ENCODE data around the gene MTA1.

MTA1 gene

DNA sequence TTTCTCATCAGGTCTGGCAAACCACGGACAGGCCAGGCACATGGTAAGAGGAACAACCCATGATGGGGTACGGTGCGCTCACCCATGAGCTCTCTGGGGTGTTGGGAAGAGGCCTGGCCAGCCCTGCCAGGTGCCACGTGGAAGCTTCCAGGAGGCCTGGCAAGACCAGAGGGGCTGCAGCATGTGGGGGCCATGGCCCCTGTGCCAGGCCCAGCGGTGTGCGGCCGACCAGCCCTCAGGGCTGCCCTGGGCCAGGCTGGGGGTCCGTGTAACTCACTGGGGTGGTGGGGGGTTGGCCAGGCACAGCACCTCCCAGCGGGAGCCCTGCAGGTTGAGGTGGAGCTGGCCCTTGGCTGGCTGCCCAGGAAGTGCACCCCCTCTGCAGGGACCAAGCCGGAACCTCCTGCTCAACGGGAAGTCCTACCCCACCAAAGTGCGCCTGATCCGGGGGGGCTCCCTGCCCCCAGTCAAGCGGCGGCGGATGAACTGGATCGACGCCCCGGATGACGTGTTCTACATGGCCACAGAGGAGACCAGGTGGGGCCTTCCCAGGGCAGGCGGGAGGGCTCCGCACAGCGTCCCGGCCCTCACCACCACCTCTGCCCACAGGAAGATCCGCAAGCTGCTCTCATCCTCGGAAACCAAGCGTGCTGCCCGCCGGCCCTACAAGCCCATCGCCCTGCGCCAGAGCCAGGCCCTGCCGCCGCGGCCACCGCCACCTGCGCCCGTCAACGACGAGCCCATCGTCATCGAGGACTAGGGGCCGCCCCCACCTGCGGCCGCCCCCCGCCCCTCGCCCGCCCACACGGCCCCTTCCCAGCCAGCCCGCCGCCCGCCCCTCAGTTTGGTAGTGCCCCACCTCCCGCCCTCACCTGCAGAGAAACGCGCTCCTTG lies 50.1 kb downstream of the MTA1 start:
- Histone ChIP-seq H3K4me3 (ENCODE audit: low read depth, low read length) (no peak overlapping the region), H3K9me3 (ENCODE audit: severe bottlenecking) (no peaks in the 10 kb centered on the region), H3K27me3 (ENCODE audit: insufficient read depth, low read depth, severe bottlenecking) (no peaks in the 10 kb centered on the region), H3K27ac (no peak overlapping the region), H3K36me3 (peaks cover 33% of the 10 kb centered on the region)
- no peak for DNase-seq
- TF ChIP-seq, protein P1, sequence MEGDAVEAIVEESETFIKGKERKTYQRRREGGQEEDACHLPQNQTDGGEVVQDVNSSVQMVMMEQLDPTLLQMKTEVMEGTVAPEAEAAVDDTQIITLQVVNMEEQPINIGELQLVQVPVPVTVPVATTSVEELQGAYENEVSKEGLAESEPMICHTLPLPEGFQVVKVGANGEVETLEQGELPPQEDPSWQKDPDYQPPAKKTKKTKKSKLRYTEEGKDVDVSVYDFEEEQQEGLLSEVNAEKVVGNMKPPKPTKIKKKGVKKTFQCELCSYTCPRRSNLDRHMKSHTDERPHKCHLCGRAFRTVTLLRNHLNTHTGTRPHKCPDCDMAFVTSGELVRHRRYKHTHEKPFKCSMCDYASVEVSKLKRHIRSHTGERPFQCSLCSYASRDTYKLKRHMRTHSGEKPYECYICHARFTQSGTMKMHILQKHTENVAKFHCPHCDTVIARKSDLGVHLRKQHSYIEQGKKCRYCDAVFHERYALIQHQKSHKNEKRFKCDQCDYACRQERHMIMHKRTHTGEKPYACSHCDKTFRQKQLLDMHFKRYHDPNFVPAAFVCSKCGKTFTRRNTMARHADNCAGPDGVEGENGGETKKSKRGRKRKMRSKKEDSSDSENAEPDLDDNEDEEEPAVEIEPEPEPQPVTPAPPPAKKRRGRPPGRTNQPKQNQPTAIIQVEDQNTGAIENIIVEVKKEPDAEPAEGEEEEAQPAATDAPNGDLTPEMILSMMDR (IDR thresholded peaks at IDR 0.05; ENCODE audit: low read depth, low read length), result no peak

DNA sequence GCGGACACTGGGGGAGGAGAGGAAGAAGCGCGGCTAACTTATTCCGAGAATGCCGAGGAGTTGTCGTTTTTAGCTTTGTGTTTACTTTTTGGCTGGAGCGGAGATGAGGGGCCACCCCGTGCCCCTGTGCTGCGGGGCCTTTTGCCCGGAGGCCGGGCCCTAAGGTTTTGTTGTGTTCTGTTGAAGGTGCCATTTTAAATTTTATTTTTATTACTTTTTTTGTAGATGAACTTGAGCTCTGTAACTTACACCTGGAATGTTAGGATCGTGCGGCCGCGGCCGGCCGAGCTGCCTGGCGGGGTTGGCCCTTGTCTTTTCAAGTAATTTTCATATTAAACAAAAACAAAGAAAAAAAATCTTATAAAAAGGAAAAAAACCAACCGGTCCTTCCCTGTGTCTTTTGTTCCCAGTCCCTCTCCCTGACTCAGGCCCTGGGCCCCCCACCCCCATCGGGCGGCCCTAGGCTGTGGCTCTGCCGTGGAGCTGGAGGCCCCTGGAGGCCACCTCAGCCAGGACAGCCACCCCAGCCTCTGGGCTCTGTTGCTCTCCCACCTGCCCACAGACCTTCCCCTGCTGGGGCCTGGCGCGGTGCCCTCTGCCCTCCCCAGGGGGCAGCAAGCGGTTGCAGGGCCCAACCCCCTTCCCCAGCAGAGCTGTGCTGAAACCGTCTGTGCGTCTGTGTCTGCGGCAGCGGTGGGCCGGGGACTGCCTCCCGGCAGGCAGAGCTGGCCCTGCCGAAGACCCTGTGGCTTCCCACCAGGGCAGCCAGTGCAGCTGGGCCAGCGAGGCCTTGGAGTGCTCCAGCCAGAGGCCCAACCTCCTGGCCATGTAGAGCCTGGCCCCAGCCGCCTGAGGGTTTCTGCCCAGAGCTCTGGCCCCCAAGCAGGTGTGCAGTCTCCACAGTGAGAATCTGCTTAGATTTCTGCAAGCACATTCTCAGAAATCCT lies 51.0 kb downstream of the MTA1 start:
- Histone ChIP-seq H3K36me3 (peaks cover 24% of the 10 kb centered on the region), H3K9me3 (ENCODE audit: severe bottlenecking) (no peaks in the 10 kb centered on the region), H3K27ac (peak overlapping the region; percentile 26), H3K4me3 (ENCODE audit: low read depth, low read length) (no peak overlapping the region), H3K27me3 (ENCODE audit: insufficient read depth, low read depth, severe bottlenecking) (no peaks in the 10 kb centered on the region)
- TF ChIP-seq, protein P1 (IDR thresholded peaks at IDR 0.05; ENCODE audit: low read depth, low read length), result no peak
- DNase-seq, result no peak

DNA sequence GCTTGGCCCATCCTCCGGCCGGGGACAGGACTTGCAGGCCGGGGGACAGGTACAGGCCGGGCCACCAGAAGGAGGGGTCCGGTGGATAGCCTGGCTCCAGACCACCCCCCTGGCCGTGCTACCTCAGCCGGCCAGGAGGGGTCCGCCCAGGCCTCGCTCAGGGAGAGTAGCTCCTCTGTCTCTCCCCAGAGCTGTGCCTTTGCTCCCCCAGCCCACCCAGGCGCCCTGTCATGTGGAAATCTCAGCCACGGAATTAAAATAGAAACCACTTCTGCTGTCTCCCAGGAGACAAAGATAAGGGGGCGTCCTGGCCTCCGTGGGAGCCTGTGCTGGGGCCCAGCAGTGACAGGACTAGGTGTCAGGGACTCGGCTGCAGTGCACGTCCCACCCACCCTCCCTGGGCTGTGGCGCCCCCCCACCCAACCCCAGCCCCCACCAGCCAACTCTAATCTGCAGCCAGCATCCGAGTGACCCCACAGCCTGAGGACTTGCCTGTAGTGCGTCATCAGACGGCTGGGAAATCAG lies 51.7 kb downstream of the MTA1 start:
- TF ChIP-seq, protein P1 (IDR thresholded peaks at IDR 0.05; ENCODE audit: low read depth, low read length), result peak; percentile 43; the same call in 1 of the 2 replicates
- Histone ChIP-seq H3K36me3 (peaks cover 24% of the 10 kb centered on the region), H3K9me3 (ENCODE audit: severe bottlenecking) (no peaks in the 10 kb centered on the region), H3K27me3 (ENCODE audit: insufficient read depth, low read depth, severe bottlenecking) (no peaks in the 10 kb centered on the region), H3K27ac (peak overlapping the region; percentile 26), H3K4me3 (ENCODE audit: low read depth, low read length) (no peak overlapping the region)
- DNase-seq, result no peak

DNA sequence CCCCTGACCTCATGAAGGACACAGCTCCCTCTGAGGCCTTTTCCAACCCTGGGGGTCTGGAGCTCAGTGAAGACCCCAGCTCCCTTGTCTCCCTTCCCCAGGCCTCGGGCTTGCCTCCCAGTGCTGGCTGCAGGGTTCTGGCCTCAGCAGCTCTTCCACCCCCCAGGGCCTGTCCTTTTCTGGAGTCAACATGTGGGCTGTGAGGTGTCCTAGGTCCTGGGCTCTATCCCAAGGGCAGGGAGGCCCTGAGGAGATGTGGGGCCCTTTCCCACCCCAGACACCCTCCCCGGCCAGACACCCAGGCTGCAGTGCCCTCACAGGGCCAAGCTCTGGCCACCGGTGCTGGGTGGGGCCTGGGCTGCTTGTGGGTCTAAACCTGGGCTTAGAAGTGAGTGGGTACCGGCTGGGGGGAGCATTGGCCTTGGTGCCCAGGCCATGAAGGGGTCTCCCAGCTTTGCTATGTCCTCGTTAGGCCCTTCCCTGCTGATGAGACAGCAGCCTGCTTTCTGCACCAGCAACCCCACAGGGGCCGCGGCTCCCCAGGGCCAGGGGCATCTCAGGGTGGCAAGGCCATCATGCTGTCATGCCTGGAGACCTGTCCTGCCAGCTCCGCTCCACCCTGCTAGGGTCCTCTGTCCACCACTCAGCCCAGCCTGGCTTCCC lies 52.3 kb downstream of the MTA1 start:
- TF ChIP-seq, protein P1 (IDR thresholded peaks at IDR 0.05; ENCODE audit: low read depth, low read length), result no peak
- no peaks in the 10 kb centered on the region for H3K9me3 ChIP-seq (ENCODE audit: severe bottlenecking)
- no peak for DNase-seq
- H3K27ac ChIP-seq, result no peak overlapping the region
- H3K36me3 ChIP-seq, result peaks cover 19% of the 10 kb centered on the region
- no peak overlapping the region for H3K4me3 ChIP-seq (ENCODE audit: low read depth, low read length)
- H3K27me3 ChIP-seq (ENCODE audit: insufficient read depth, low read depth, severe bottlenecking), result no peaks in the 10 kb centered on the region

DNA sequence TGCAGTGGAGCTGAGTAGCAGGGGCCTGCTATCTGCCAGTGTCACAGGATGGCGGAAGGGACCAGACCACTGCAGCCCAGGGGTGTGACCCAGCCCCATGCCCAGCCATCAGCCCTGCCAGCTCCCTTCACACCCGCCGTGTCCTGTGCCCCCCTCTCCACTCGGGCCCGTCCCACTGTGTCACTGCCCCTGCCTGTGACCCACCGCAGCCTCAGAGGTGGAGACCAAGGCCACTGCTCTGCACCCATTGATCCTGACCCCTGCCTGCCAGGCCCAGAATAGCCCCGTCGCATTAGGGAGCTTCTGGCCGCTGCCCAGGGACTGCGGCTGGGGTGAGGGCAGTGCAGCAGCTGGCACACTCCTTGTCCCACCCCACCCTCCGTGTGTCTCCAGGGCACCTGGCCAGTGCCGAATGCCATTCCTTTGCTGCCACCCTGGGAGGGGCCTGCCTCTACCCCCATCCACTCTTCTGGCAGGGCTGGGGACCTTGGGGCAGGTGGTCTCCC lies 52.9 kb downstream of the MTA1 start:
- Histone ChIP-seq H3K4me3 (ENCODE audit: low read depth, low read length) (no peak overlapping the region), H3K27me3 (ENCODE audit: insufficient read depth, low read depth, severe bottlenecking) (no peaks in the 10 kb centered on the region), H3K9me3 (ENCODE audit: severe bottlenecking) (no peaks in the 10 kb centered on the region), H3K36me3 (peaks cover 13% of the 10 kb centered on the region), H3K27ac (no peak overlapping the region)
- TF ChIP-seq, protein P1 (IDR thresholded peaks at IDR 0.05; ENCODE audit: low read depth, low read length), result no peak
- no peak for DNase-seq

Measured in WERI-Rb-1 (cell line).